ENCODE measurements around the gene HIRIP3. TPM values are rescaled to one million over a fixed set of nuclear protein-coding genes. Genes with fewer than 3 reads are reported as not detected.

The HIRIP3 gene
- total RNA-seq, 1 experiment from 2014 or later, result 27.3 TPM

GRCh38 chr16:29988346-29989075 is 6.9 kb downstream of the HIRIP3 start:
- Histone ChIP-seq H3K27ac (no peak overlapping the region), H3K36me3 (ENCODE audit: low read depth) (peaks cover 19% of the 10 kb centered on the region), H3K9me2 (ENCODE audit: insufficient read depth) (no peaks in the 10 kb centered on the region), H3K79me2 (ENCODE audit: low read depth) (no peaks in the 10 kb centered on the region), H3K4me2 (no peak overlapping the region), H3K4me1 (replicated peaks; ENCODE audit: insufficient read depth) (peaks cover 2% of the 10 kb centered on the region; the same call in 1 of the 2 replicates), H3K27me3 (ENCODE audit: insufficient read depth, low read depth) (no peaks in the 10 kb centered on the region), H3K9me3 (ENCODE audit: insufficient read depth, low read depth) (no peaks in the 10 kb centered on the region), H4K20me1 (ENCODE audit: insufficient read depth) (no peaks in the 10 kb centered on the region), H3K4me3 (no peak overlapping the region), H2AFZ (no peak overlapping the region), H3F3A (ENCODE audit: insufficient read depth, low read depth) (peaks cover 22% of the 10 kb centered on the region)
- ChIA-PET POLR2A (ENCODE audit: unreplicated experiment) (no interaction called here), CTCF (no interaction called here)
- TF ChIP-seq CTCF (conservative IDR thresholded peaks at IDR 0.05) (no peak), EZH2 (IDR thresholded peaks at IDR 0.05; ENCODE audit: low read depth) (no peak)
- BruUV-seq (replicated peaks), result no TSS peak
- intact Hi-C loops (cut with micrococcal nuclease; ENCODE audit: unreplicated experiment), result no loop called here
- no peak for DNase-seq

- peaks cover 21% of the 10 kb centered on the region for H3K36me3 ChIP-seq (ENCODE audit: low read depth)
- H3K9me2 ChIP-seq (ENCODE audit: insufficient read depth), result no peaks in the 10 kb centered on the region
- POLR2A ChIA-PET (ENCODE audit: unreplicated experiment), result interaction anchor here (0.6 kb wide), 1 partner anchor 197 kb away, joined by 4 read pairs; the partner anchor contains the start of gene KIF22
- H4K20me1 ChIP-seq (ENCODE audit: insufficient read depth), result no peaks in the 10 kb centered on the region
- intact Hi-C loops (cut with micrococcal nuclease; ENCODE audit: unreplicated experiment), result no loop called here
- no peak for TF ChIP-seq EZH2 (IDR thresholded peaks at IDR 0.05; ENCODE audit: low read depth)
- TF ChIP-seq CTCF (conservative IDR thresholded peaks at IDR 0.05), result no peak
- BruUV-seq (replicated peaks), result no TSS peak
- CTCF ChIA-PET, result no interaction called here
- no peak overlapping the region for H3K4me2 ChIP-seq
- no peak overlapping the region for H3K27ac ChIP-seq
- H3F3A ChIP-seq (ENCODE audit: insufficient read depth, low read depth), result peaks cover 20% of the 10 kb centered on the region
- H3K79me2 ChIP-seq (ENCODE audit: low read depth), result no peaks in the 10 kb centered on the region
- H3K9me3 ChIP-seq (ENCODE audit: insufficient read depth, low read depth), result no peaks in the 10 kb centered on the region
- no peak overlapping the region for H3K4me3 ChIP-seq
- H3K27me3 ChIP-seq (ENCODE audit: insufficient read depth, low read depth), result no peaks in the 10 kb centered on the region
- no peak overlapping the region for H2AFZ ChIP-seq
- no peak for DNase-seq
- no peaks in the 10 kb centered on the region for H3K4me1 ChIP-seq (replicated peaks; ENCODE audit: insufficient read depth)
Measured at GRCh38 chr16:29987371-29988085, 7.9 kb downstream of the HIRIP3 start.

GRCh38 chr16:29986931-29987330 is 8.5 kb downstream of the HIRIP3 start:
- no peak overlapping the region for H3K4me2 ChIP-seq
- intact Hi-C loops (cut with micrococcal nuclease; ENCODE audit: unreplicated experiment), result no loop called here
- no peak overlapping the region for H2AFZ ChIP-seq
- no peaks in the 10 kb centered on the region for H3K27me3 ChIP-seq (ENCODE audit: insufficient read depth, low read depth)
- TF ChIP-seq EZH2 (IDR thresholded peaks at IDR 0.05; ENCODE audit: low read depth), result no peak
- no peak for TF ChIP-seq CTCF (conservative IDR thresholded peaks at IDR 0.05)
- H3K27ac ChIP-seq, result no peak overlapping the region
- no peaks in the 10 kb centered on the region for H3K9me3 ChIP-seq (ENCODE audit: insufficient read depth, low read depth)
- H3K79me2 ChIP-seq (ENCODE audit: low read depth), result no peaks in the 10 kb centered on the region
- peaks cover 14% of the 10 kb centered on the region for H3F3A ChIP-seq (ENCODE audit: insufficient read depth, low read depth)
- ChIA-PET CTCF (no interaction called here), POLR2A (ENCODE audit: unreplicated experiment) (interaction anchor here (0.6 kb wide), 1 partner anchor 197 kb away, joined by 4 read pairs; the partner anchor contains the start of gene KIF22)
- no TSS peak for BruUV-seq (replicated peaks)
- H3K9me2 ChIP-seq (ENCODE audit: insufficient read depth), result no peaks in the 10 kb centered on the region
- H4K20me1 ChIP-seq (ENCODE audit: insufficient read depth), result no peaks in the 10 kb centered on the region
- peaks cover 25% of the 10 kb centered on the region for H3K36me3 ChIP-seq (ENCODE audit: low read depth)
- no peaks in the 10 kb centered on the region for H3K4me1 ChIP-seq (replicated peaks; ENCODE audit: insufficient read depth)
- DNase-seq, result no peak
- no peak overlapping the region for H3K4me3 ChIP-seq

Measured in PC-9 (cell line).